GM12874 (cell line): ENCODE results near the gene LBR.

ENCODE experiments used
- CTCF ChIP-seq: IDR thresholded peaks from 2 replicates; pipeline ENCODE4 v1.5.1; 2011; ENCODE audit warnings: low read depth, mild to moderate bottlenecking, control low read depth, low read length, moderate library complexity; ENCODE audit not compliant: insufficient read depth

The LBR gene

GRCh38 chr1:225435487-225435886 is 7.6 kb upstream of the LBR start:
- TF ChIP-seq CTCF: no peak

- no peak for TF ChIP-seq CTCF
Observed at GRCh38 chr1:225435076-225435475, 7.2 kb upstream of the LBR start.

GRCh38 chr1:225434046-225434445 is 6.2 kb upstream of the LBR start:
- no peak for TF ChIP-seq CTCF

GRCh38 chr1:225431081-225431863 is 3.4 kb upstream of the LBR start:
- TF ChIP-seq CTCF: no peak

- no peak for TF ChIP-seq CTCF
Observed at GRCh38 chr1:225430301-225430700, 2.5 kb upstream of the LBR start.

GRCh38 chr1:225428881-225429455 is 1.1 kb upstream of the LBR start:
- TF ChIP-seq CTCF: no peak

- no peak for TF ChIP-seq CTCF
Observed at GRCh38 chr1:225428068-225428880, 436 bp upstream of the LBR start.
